Fibroblast of pulmonary artery (primary cell): ENCODE results near the gene DCXR.

Experiments used
- DNase-seq: peaks from one replicate; pipeline ENCODE4 v3.0.0-alpha.2; 2010; ENCODE audit warnings: low read depth
- H3K4me3 ChIP-seq: replicated peaks from 2 replicates; pipeline ENCODE4 v1.5.1; 2011; ENCODE audit warnings: low read depth, mild to moderate bottlenecking, control low read depth, low read length, moderate library complexity
- TF ChIP-seq, protein P1 (sequence below): IDR thresholded peaks from 2 replicates; pipeline ENCODE4 v1.5.1; 2011; ENCODE audit warnings: mild to moderate bottlenecking, control low read depth, low read length, inconsistent platforms; ENCODE audit errors: missing control alignments

DCXR gene

DNA sequence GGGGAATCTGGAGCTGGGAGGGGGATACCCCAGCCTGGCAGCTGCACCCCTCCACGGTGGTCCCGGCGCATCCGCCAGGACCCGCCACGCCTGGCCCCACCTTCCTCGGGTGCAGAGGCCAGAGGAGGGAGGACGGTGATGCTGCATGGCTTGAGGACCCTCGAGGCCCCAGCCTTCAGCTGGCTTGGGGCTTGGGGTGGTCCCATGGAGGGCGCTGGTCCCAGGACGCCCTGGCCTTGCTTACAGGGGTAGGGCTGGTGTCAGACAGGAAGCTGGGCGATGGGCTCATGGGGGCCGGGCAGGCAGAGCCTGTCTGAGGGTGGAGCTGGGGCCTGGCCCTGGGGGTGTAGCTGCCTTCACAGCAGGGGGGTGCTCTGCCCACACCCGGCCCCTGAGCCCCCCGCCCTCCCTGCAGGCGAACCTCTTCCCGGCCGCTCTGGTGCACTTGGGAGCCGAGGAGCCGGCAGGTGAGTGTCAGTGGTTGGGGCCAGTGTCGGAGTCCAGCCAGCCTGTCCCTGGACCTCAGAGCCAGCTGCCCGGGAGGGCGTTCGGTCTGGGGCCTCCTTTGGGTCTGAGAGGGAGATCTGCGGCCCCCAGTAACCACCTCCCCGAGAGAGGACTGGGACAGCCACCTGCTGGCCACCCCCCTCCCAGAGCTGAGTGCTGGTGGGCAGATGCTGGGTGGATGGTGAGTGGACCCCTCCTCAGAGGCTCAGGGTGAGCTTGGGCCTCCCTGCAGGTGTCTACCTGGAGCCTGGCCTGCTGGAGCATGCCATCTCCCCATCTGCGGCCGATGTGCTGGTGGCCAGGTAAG, 21.2 kb downstream of the DCXR start:
- TF ChIP-seq, protein P1, sequence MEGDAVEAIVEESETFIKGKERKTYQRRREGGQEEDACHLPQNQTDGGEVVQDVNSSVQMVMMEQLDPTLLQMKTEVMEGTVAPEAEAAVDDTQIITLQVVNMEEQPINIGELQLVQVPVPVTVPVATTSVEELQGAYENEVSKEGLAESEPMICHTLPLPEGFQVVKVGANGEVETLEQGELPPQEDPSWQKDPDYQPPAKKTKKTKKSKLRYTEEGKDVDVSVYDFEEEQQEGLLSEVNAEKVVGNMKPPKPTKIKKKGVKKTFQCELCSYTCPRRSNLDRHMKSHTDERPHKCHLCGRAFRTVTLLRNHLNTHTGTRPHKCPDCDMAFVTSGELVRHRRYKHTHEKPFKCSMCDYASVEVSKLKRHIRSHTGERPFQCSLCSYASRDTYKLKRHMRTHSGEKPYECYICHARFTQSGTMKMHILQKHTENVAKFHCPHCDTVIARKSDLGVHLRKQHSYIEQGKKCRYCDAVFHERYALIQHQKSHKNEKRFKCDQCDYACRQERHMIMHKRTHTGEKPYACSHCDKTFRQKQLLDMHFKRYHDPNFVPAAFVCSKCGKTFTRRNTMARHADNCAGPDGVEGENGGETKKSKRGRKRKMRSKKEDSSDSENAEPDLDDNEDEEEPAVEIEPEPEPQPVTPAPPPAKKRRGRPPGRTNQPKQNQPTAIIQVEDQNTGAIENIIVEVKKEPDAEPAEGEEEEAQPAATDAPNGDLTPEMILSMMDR: no peak
- DNase-seq: no peak
- H3K4me3 ChIP-seq: no peak overlapping the region

DNA sequence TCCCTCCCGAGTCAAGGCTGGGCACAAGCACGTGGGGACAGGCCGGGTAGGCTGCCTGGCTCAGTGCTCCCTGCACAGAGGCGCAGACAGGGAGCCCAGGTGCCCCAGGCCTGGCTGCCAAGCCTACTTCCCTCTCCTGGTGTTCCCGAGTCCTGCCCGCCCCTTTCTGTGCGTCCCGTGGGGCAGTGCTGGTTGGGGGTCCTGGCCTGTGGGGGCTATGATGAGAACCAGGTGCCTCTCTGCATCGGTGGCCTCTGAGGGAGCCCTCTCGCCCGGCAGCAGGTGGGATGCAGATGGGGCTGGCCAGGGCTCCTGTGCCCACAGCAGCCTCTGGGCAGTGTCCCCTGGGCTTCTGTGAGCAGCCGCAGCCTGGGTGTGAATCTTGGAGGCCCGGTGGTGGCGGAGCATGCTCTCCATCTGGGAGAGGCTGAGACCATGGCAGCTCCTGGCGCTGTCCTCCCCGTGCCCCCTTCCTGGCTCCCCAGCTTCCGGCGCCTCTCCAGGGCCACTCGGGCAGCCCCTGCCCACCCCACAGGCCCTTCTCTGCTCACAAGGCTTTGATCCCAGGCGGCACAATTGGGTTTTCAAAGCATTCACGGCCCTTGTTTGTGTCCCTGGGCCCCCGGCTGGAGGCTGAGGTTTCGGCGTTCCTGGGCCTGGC, 22.1 kb downstream of the DCXR start:
- TF ChIP-seq, protein P1: no peak
- no peak overlapping the region for H3K4me3 ChIP-seq

DNA sequence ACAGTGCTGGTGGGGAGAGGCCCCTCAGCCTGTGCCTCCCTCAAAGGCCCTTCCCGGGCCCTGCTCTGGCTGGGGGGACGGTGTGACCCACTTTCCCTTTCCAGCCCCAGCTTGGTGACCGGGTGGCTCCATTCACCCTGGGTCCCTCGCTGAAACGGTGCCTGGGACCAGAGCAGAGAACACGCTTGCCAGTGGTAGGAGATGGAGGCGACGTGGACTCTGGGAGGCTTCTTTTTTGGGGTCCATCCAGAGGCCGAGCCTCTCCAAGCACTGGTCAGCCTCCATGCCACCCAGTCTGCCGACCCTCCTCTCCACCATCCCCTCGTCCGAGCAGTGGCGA, 22.6 kb downstream of the DCXR start:
- no peak overlapping the region for H3K4me3 ChIP-seq
- no peak for DNase-seq
- TF ChIP-seq, protein P1: no peak

More for the DNA sequence above, 22.1 kb downstream of the DCXR start:
- DNase-seq: no peak

DNA sequence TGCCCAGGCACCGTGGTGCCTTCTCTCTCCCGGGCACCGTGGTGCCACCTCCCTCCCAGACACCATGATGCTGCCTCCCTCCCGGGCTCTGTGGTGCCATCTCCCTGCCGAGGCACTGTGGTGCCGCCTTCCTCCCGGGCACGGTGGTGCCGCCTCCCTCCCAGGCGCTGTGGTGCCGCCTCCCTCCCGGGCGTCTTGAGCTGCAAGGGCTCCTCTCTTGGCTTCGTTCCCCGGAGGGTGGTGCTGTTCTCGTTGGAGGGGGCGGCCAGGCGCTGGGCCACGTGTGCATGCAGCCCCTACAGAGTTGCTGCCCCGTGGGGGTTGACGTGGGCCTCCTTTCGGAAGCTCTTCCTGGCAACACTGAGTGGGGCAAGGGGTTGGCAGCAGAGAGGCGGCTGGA, 23.1 kb downstream of the DCXR start:
- H3K4me3 ChIP-seq: no peak overlapping the region
- no peak for DNase-seq
- TF ChIP-seq, protein P1: no peak

DNA sequence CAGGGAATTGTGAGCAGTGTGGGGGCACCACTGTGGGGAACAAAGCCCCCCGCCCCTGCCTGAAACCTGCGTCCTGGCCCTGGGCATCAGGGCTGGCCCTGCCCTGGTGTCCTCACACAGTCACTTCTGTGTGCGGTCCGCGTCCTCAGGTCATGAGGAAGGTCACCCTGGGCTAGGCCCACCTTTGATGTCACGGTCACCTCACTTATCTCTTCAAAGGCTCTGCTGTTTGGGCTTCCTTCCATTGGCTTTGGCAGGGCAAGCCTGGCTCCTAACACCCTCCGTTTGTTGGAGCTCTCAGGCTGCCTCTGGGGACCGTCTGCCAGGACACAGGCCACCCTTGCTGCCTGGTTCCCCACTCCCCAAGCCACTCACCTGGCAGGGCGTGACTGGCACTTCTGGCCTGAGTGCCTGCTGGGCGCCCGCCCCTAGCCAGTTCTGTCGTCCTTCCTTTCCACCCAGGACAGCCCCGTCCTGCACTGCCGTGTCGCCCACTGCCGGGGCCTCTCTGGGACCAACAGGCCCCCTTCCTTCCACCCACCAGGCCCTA, 23.6 kb downstream of the DCXR start:
- TF ChIP-seq, protein P1: no peak
- H3K4me3 ChIP-seq: no peak overlapping the region

DNA sequence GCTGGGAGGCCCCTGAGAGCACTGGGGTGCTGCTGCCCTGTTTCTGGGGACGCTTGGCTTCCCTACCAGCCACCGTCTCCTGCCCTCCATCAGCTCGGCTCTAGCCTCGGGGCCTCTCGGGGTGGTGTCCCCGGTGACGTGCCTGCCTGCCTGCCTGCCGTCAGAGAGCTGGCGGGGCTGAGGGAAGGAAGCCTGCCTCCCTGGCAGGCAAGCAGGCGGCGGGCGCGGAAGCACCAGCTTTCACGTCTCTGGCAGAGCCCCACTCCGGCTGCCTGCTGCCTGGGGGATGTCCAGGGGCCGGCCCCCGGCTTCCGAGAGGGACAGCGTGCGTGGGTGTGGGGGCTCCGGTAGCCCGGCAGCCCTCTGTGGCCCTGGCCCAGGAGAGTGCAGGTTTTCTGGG, 24.2 kb downstream of the DCXR start:
- DNase-seq: no peak
- TF ChIP-seq, protein P1: no peak
- H3K4me3 ChIP-seq: no peak overlapping the region

More for the DNA sequence above, 23.6 kb downstream of the DCXR start:
- no peak for DNase-seq
